Measurements from ENCODE around the gene CLDN22.
"Not testable (repeated sequence)": the region's sequence is repeated elsewhere in the genome, so short reads cannot be mapped to it uniquely, and the experiment has no call there.

The CLDN22 gene

DNA sequence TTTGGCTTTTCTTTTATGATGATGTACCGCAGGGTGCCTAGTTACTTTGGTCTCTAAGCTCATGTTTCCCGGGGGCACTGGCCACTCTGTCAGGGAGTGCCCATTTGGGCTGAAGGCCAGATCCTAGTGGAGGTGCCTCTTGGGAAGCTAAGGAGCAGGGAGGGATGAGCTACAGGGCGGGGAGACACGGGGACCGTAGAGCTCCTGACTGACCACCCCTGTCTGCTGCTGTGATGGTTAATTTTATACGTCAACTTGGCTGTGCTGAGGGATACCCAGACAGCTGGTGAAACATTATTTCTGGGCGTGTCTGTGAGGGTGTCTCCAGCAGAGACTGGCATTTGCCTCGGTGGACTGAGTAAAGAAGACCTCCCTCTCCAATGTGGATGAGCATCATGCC lies 27.1 kb upstream of the CLDN22 start:
- DNase-seq (ENCODE audit: low read depth in 2 of 2): no peak

DNA sequence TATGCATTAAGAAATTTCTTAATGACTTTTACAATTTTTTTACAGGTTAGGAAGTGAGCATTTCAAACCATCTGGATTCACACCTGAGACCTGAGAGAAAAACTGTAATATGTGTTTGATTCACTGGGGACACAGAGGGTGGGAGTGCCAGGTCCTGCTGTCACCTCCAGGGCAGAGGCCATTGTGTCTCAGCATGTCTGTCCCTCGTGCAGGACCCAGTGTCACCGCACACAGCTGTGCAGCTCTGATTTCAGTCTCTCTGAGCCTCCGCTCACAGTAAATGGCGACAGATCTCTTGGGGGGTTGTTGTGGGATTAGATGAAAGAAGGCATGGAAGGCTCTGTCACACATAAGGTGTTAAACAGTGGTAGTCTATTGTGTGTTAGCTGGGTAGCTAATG lies 25.2 kb upstream of the CLDN22 start:
- DNase-seq (ENCODE audit: low read depth in 2 of 2): no peak

DNA sequence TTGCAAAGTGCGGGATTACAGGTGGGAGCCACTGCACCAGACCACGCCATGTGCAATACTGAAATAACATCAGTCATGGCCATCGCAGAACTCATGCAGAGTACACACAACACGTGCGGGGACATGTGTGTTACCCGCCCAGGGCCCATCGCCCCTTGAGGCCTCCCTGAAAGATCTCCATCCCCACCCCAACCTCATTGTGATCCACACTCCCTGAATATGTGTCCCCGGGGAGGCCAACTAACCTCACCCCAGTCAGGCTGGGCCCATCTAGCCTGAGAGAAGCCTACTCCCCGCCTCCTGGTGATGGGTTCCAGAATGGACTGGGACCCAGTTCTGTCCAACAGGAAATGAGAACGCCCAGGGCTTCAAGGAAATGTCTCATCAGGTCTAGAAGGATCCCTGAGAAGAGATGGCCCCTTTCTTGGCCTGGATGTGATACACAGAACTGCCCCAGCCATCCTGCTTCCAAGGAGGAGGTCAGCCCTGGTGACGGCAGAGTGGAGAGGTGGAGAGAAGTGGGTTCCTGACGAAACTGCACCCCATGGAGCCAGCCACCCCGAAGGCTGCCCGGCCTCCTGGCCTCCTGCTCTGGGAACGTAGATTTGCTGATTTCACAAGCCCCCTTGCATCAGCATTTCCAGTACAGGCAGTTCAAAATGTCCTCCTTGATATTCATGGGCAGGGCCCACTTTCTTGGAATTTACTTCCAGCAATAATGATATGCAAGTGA lies 24.6 kb upstream of the CLDN22 start:
- no peak for DNase-seq (ENCODE audit: low read depth in 2 of 2)

DNA sequence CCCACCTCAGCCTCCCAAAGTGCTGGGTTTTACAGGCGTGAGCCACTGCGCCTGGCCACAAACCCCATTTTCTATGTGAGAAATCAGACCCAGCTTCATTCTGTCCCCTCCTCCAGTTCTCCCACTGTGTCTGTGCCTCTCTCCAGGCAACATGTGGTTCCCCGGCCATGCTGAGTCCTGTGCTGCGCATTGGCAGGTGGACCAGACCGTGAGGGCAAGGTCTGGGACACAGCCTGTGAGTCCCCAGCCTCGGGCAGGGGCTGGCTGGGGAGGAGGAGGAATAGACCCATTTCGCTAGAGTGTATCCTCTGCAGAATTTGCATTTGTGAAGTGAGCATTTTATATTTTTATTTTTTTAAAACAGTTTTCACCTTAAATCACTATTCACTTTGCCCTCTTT lies 23.7 kb upstream of the CLDN22 start:
- DNase-seq (ENCODE audit: low read depth in 2 of 2): no peak

DNA sequence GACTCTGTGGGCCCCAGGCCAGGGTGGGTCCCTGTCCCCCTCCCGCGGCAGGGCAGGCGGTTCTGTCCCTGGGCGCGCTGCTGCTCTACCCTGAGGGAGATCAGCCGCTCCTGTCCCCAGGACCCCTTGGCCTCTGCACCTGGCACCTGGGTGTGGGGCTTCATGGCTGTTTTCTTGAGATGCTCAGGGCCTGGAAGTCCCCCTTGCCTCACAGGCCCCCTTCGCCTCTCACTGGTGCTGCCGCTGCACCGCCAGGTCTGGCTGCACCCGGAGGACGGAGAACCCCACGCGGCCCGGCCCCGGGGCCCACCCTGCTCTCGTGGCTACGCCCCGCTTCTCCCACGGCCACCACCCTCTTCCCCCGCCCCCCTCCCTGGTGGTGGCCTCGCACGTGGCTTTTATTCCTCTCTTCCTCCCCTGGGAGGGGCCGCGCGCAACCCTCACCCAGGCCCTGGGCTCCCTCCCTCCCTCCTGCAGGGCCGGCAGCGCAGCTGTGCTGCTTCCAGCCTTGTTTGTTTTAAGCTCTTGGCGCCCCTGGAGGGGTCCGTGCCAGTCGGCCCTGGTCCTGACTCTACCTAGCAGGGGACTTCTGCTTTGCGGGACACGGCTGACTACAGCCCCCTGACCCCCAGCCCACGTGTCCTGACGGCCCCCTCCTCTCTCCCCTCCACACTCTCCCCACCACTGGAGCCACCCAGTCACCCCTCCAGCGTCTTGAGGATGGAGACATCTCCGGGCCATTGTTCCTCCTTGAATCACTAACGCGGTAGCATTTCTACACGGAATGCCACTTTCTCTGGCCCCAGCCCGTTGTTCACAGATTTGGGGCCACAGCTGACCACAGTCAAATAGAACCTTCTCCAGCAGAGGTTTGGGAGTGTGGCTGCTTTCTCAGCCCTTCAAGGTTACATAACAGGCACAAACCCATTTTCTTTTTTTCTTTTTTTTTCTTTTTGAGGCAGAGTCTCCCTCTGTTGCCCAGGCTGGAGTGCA lies 22.8 kb upstream of the CLDN22 start:
- DNase-seq (ENCODE audit: low read depth in 2 of 2): no peak

DNA sequence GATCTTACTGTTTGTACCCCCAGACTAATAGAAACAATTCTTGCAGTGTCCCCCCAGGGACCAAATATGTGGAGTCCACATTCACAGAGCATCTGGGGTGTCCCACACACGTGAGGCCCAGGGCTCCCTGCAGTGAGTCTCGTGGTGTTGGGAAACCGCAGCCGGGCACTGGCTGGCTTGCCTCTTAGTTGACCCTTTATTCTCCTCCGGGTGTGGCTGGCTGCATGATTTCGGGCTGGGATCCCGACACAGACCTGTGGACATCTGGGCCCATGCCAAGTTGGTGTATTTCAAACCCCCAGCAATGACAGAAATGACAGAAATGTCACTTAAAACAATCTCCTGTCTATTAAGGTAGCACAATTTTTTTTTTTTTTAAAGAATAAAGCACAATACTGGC lies 17.8 kb upstream of the CLDN22 start:
- DNase-seq (ENCODE audit: low read depth in 2 of 2): no peak

DNA sequence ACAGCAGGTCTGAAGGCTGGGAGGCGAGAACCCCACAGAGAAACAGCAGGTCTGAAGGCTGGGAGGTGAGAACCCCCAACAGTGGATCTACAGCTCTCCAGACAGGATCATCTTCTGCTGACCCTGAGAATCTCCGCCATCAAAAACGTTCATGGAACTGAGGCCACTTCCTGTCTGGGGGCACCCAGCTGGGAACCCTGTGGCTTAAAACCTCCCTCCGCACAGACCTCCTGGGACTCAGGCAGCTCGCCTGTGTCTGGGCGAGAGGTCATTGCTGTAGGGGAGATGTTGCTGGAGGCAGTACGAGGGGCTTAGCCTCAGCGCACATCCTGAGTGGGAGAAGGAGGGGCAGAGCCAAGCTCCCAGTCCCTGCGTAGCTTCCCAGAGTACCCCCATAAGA lies 17.3 kb upstream of the CLDN22 start:
- no peak for DNase-seq (ENCODE audit: low read depth in 2 of 2)

DNA sequence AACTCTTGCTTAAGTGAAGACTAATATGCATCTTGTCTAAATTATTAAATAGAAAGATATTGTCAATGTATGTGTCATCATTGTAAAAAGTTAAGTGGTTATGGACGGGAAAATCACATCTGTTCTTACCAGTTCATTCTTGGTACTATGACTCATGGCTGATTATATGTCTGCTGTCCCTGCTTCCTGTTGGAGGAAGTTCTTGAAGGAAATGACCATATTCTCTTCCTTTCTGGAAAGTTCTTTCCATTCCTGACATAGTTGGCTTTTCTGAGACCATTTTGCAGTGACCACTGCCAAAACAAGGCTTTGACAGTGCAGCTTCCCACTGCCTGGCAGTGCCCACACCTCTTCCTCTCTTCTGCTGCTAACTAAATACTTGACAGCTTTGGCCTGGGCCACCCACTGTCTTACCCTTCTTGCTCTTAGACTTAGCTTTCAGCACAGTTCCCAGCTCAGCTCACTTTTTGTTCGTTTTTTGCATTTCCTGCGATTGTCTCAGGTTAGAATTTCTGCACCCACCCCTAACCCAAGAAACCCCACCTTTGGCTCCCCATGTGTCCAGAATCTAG lies 15.4 kb upstream of the CLDN22 start:
- DNase-seq (ENCODE audit: low read depth in 2 of 2): no peak

DNA sequence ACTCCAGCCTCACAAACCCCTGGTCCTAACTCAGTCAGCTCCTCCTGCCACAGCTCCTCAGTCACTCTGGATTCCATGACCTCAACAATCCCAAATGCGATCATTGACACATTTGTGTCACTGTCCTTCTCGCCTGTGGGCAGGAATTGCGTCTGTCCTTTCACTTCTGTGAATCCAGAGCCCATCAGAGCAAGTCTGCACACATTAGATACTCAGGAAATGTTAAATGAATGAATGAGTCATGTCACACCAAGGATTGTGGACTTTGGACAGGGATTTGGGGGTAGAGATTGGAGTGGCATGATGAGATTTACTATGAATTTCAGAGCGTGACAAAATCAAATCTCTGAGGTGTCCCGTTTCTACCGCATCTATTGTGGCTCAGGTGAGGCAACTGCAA lies 13.9 kb upstream of the CLDN22 start:
- no peak for DNase-seq (ENCODE audit: low read depth in 2 of 2)

DNA sequence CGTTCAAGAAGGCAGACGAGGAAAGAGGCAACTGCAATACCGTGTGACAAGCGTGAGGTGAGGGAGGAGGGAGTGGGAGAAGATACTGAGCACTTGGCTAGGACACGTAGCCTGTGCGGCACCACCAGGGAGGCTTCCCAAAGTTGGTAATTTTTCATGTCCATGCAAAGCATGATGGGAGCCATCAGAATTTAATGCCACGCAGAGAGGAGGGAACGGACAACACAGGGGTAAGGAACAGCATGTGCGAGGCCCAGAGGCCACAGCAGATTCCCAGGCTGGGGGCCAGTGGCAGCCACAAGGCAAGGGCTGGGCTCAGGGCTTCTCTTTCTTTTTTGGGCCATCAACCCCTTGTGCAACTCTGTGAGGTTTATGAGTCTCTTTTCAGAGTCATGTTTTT lies 13.1 kb upstream of the CLDN22 start:
- no peak for DNase-seq (ENCODE audit: low read depth in 2 of 2)

DNA sequence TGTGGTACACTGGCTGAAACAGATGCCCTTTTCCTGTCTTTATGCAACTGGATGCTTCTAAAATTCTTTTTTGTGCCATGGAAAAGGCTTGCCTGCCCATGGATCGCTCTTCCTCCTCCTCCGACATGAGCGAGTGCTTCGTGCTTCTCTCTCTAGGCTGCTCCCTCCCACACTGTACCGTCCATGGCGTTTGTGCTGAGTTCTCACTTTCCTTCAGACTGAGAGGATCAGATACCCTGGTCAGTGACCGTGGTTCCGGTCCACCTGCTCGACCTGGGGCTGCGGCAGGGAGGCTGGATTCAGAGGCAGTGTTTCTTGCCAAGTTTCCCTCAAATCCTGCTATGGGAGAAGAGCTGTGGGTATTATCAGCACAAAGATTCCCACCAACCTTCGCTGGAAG lies 12.4 kb upstream of the CLDN22 start:
- DNase-seq (ENCODE audit: low read depth in 2 of 2): no peak

DNA sequence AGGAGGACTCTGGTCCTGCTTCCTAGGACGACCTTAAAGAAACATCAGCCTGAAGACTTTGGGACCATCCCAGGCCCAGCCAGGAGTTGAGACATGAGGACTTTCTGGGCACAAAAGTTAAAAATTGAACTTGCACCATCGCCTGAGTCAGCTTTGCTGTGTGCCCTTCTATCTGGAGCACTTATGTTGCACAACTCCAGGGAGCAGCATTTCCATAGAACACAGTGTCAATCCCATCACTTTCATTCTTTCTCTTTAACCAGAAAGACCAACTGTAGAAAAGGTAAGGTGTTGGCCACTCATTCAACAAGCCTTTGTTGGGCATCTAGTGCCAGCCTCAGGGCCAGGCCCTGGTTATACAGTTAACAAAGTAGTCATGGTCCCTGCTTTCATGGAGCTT lies 10.8 kb upstream of the CLDN22 start:
- no peak for DNase-seq (ENCODE audit: low read depth in 2 of 2)

DNA sequence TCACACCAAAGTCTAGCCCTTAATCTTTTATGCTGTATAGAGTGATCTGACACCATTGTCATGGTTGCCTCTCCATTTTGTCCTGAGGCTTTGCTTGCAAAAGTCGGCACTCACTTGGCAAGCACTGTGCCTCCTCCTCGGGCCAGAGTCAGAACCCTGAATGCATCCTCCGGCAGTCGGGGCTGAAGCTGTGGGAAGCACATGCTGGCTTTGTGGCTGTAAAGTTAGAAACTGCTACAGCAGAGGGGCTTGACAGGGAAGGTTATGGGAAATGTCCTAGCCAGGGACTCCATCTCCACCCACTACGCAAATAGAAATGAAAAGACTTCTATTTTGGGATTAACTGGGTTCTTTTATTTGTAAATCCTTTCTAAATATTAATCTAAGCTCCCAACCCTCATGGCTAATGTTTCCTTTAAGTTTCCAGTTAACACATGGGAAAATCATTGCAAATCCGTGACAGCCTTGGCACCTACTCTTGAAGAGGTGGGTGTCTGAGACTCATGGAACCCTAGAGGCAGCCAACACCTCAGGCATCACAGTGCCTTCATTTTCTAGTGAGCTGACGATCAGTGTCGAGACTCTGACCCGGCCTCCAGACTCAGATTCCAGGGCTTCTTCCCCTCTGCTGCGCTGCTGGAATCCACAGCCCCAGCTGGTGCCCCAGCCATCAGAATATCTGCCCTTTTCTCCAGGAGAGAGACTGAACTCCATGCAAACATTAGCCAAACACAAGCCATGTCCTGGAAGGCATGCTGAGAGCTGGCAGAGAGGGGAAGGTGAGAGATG lies 10.1 kb upstream of the CLDN22 start:
- DNase-seq (ENCODE audit: low read depth in 2 of 2): no peak

DNA sequence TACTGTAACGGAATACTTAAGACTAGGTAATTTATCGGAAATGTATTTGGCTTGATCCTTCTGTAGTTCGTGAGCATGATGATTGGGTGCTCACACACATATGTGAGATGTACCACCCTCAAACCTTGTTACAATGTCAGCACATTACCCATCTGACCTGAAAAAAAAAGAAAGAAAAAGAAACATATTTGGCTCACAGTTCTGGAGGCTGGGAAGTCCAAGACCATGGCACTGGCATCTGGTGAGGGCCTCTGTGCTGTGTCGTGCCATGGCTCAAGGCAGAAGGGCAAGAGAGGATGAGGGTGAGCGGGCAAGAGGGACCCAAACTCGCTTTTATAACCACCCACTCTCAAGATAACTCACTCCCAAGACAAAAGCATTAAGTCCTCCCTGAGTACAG lies 9.2 kb upstream of the CLDN22 start:
- no peak for DNase-seq (ENCODE audit: low read depth in 2 of 2)

DNA sequence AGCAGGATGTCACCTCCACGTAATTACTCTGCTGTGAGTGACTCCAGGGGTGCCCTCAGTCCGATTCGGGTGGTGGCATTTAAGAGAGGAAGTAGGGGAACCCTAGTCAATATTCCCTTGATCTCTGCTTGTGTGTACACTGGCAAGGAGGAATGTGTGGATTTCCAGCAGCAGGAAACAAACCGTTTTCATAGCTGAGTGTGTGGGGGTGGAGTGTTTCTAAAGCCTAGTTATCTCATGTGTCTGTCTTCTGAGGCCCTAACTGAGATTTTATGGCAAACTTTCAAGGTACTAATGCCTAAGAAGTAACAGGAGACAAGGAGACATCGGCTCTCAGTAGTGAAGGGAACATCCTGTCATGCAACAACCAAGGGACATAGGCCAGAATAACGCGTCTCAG lies 8.8 kb upstream of the CLDN22 start:
- DNase-seq (ENCODE audit: low read depth in 2 of 2): no peak

DNA sequence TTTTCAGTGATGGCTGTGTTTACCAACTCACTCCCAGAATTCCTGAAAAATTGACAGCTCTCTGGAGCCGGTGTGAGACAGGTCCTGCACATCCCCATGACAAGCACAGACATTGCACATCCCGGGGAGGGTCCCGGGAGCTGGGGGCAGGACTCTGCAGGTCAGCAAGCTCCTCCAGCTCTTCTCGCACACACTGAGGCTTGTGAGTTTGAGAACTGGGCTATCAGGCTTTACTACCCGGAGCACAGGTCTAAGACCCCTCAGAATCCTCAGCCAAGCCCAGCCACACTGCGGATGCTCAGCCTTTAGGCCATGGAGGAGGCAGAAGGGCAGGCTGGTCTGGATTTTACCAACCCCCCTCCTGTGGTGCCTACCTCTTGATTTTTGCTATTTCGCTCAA lies 7.8 kb upstream of the CLDN22 start:
- no peak for DNase-seq (ENCODE audit: low read depth in 2 of 2)

DNA sequence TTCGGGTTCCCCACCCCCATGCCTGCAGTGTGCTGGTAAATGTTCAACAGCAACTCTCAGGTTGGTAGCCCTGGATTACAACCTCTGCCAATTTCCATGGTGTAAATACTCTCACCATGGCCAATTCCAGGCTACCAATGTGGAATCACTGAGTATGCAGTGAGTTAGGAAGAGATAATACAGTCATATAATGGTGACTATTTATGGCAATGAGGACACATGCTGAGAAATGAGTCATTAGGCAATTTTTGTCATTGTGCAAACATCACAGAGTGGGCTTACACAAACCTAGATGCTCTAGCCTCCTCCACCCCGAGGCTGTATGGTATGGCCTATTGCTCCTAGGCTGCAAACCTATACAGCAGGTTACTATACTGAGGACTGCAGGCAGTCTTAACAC lies 6.8 kb upstream of the CLDN22 start:
- no peak for DNase-seq (ENCODE audit: low read depth in 2 of 2)

DNA sequence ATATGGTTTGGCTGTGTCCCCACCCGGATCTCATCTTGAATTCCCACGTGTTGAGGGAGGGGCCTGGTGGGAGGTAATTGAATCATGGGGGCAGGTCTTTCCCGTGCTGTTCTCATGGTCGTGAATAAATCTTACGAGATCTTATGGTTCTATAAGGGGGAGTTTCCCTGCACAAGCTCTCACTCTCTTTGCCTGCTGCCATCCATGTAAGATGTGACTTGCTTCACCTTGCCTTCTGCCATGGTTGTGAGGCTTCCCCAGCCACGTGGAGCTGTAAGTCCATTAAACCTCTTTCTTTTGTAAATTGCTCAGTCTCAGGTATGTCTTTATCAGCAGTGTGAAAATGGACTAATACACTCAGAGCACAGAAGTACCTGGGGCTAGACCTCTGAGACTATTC lies 6.3 kb upstream of the CLDN22 start:
- DNase-seq (ENCODE audit: low read depth in 2 of 2): not testable (repeated sequence)

DNA sequence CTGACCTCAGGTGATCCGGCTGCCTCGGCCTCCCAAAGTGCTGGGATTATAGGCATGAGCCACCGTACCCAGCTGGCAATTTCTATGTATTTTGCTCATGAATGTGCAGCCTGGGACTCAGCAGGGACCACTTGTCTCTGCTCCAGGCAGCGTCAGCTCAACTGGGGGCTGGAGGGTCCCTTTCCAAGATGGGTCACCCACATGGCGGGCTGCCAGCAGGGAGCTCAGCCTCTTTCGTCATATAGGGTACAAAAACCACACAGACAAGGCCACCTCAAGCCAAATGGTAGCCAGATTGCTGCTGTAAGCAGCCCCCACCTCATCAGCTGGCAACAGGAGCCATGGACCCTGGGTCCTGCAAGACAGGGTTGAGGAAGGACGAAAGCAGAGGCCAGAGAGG lies 4.5 kb upstream of the CLDN22 start:
- DNase-seq (ENCODE audit: low read depth in 2 of 2): no peak

DNA sequence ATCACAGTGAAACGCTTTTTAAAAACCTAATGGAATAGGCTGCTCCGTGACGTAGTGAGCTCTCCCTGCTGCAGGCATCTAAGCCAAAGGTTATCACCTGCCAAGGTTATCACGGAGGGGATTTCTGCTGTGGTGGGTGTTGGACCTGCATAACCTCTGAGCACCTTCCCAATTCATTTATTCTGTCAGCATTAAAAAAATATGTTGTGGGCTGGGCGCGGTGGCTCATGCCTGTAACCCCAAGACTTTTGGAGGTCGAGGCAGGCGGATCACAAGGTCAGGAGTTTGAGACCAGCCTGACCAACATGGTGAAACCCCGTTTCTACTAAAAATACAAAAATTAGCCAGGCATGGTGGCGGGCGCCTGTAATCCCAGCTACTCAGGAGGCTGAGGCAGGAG lies 4.0 kb upstream of the CLDN22 start:
- not testable (repeated sequence) for DNase-seq (ENCODE audit: low read depth in 2 of 2)

DNA sequence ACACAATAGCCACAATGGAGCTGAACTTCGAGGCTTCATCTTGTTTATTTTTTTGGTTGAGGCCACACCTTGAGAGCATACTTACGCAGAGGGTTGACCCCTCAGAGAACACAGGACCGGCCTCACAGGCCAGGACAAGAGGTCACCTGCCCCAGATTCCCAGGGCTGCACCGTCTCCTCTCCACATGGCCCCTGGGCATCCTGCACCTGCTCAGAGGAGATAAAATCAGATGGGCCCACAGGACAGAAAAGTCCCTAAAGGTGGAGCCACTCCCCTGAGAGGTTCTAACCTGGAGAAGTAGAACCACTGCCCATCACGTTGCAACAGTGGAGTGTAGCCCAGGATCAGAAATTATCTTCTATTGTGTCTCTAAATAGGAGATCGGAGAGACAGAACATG lies 3.2 kb upstream of the CLDN22 start:
- DNase-seq (ENCODE audit: low read depth in 2 of 2): no peak

DNA sequence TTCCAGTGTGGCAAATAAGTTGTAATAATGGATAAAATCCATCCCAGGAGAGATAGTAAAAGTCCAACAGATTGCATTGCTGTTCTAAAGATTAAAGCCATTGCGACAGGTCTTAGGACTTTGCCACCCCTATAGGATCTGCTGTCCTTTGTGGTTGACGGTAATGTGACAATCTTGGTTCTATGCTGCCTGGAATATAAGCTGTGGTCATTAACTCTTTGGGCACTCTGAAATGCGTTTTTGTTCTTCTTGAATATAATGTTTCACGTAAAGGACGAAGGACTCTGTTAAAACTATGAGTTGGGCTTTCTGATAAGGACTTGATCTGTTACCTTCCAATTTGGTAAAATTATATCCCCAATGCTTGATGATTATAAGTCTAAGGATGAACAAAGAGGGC lies 2.2 kb upstream of the CLDN22 start, which contains the start of gene CLDN24:
CLDN24 (minus strand) TSS at position 101 of the 400 bp plus-strand sequence; CDS start at position 101, 0 bp downstream.
- DNase-seq (ENCODE audit: low read depth in 2 of 2): no peak
